GM12878 (cell line): Measurements from ENCODE around the gene SYDE2.

Experiments
- CTCF ChIP-seq, 3 experiments: IDR thresholded peaks in 2 of 3; conservative IDR thresholded peaks in 1 of 3; 2 replicates each; pipeline ENCODE4 v1.5.1; 2011; ENCODE audit warnings: low read depth in 3 of 3, low read length in 3 of 3, mild to moderate bottlenecking in 3 of 3, control low read depth in 2 of 3, moderate library complexity in 2 of 3, inconsistent platforms in 1 of 3, mixed read lengths in 1 of 3; ENCODE audit not compliant: control insufficient read depth in 2 of 3, insufficient read depth in 1 of 3; ENCODE audit errors: extremely low read depth in 1 of 3
- IRF3 ChIP-seq: fragments of 450-650 bp; IDR thresholded peaks from 2 replicates; pipeline ENCODE4 v1.6.1; 2014; ENCODE audit warnings: mild to moderate bottlenecking
- POLR2A ChIP-seq: IDR thresholded peaks from 2 replicates; pipeline ENCODE4 v1.6.1; 2011; ENCODE audit warnings: low read depth, mild to moderate bottlenecking, low read length
- RCOR1 ChIP-seq: conservative IDR thresholded peaks from 2 replicates; pipeline ENCODE4 v1.6.1; 2012; ENCODE audit warnings: low read depth, low read length, improper control_type of control experiment
- STAT3 ChIP-seq: IDR thresholded peaks from 2 replicates; pipeline ENCODE4 v1.6.1; 2011; ENCODE audit warnings: low read depth, low read length, improper control_type of control experiment
- TCF12 ChIP-seq: IDR thresholded peaks from 2 replicates; pipeline ENCODE4 v1.6.1; 2011; ENCODE audit warnings: low read depth, mild to moderate bottlenecking, low read length

GRCh38 chr1:85245891-85246290 is 45.1 kb upstream of the SYDE2 start:
- TF ChIP-seq POLR2A (no peak), TCF12 (no peak), CTCF (IDR thresholded peaks at IDR 0.05 in 2 of 3, conservative IDR thresholded peaks at IDR 0.05 in 1 of 3; ENCODE audit: control insufficient read depth in 2 of 3, extremely low read depth in 1 of 3, insufficient read depth in 1 of 3, low read depth in 3 of 3, low read length in 3 of 3) (no peak), RCOR1 (no peak), IRF3 (no peak), STAT3 (no peak)
